HS-27A (cell line): Measurements from ENCODE around the gene SYT17.

Source experiments
- DNase-seq: peaks from one replicate; pipeline ENCODE4 v3.0.0-alpha.2; 2012; ENCODE audit warnings: low read depth, missing footprints

Gene SYT17

DNA sequence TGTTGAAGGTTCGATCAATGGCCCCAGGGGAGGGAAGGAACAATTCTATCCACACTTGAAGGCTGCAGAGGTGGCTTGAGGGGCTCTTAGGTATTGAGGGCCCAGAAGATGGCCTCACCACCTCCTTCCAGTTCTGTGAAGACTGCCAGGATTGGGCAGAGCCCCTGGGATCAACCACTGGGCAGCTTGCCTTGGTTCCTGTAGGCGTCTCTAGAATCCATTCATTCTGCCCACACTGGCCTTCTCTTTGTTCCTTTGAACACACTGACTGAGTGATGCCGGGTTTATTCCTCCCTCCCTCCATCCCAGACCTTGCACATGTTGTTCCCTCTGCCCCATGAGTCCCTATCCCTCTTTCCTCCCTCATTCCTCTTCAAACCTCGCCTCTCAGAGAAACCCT lies 50.5 kb downstream of the SYT17 start:
- no peak for DNase-seq

DNA sequence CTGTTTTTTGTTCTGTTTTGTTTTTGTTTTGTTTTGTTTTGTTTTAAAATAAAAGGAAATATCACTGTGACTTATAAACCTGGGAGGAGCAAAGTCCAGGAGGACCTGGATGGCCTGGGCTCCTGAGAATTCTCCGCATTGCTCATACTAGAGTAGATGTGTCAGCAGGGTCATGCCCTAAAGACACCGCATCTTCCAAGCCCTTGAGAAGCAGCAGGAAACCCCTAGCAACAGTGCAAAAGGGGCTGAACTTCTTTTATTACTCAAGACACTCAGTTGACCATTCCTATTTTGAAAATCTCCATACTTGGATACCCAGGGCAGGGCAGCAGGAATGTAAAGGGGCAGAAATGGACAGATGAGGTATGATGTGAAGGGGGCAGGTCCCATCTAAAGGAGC lies 51.8 kb downstream of the SYT17 start:
- no peak for DNase-seq

DNA sequence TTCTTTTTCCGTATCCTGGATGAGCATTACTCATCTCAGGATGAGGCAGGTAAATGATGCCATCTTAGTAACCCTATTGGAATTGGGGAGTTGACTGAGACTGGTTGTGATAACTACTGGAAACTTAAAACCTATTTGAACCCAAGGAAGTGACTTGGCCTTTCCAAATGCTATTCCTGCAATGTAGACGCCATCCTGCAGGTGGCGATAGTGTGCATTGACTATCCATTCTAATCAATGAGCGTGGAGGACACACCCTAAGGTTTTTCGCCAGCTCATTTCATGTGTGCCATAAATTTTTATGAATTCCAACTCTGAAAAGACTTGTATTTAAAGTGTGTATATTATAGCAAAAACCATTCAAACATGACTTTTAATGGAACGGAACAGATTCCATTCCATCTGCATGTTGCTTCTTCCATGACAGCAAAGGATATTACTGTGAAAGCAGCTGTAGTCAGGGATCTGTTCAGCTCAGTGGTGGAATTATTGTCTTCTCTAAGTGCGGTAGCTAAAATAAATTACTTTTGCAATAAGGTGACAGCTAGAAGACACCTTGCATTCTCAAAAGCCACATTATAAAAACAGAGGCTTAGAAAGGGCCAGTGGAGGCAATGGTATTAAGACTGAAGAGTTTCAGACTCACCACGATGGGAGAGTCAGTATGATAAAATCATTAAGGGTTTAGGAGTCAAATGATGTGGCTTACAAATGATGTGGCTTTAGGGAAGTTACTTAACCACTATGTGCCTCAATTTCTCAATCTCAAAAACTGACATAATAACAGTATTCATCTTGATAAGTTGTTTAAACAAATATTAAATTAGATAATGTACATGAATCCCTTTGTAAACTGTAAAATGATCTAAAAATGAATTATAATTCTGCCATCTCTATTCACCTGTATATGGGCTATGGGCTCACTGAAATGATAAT lies 55.5 kb downstream of the SYT17 start:
- peak; percentile 23 for DNase-seq

DNA sequence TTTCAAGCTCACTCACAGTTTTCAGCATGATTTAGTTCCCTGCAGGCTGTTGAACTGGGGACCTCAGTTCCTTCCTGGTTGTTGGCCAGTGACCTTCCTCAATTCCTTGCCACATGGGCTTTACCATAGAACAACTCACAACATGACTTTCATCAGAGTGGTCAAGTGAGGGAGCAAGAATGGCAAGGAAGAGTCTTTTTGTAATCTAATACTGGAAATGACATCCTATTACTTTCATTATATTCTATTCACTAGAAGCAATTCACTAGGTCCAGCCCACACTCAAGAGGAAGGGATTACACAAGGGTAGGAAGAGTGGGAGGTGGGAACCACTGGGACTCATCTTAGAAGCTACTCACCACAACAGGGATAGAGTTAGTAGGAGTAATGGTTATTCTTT lies 57.6 kb downstream of the SYT17 start:
- DNase-seq: no peak

DNA sequence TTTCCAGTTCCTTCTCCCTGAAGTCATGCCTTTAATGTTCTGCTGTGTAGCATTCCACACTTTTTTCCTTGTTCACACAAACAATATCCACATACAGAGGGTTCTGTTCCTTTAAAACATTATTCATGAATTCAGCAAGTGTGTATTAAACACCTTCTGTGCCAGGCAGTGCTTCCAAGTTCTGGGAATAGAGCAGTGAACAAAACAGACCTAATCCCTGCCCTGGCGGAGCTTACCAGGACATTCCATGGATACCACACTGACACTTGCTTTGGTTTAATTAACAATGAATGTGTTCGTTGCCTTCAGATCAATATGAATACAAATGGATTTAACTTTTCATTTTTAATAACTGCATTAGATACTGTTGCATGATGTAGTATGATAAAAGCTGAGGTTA lies 59.6 kb downstream of the SYT17 start:
- DNase-seq: peak; percentile 15

DNA sequence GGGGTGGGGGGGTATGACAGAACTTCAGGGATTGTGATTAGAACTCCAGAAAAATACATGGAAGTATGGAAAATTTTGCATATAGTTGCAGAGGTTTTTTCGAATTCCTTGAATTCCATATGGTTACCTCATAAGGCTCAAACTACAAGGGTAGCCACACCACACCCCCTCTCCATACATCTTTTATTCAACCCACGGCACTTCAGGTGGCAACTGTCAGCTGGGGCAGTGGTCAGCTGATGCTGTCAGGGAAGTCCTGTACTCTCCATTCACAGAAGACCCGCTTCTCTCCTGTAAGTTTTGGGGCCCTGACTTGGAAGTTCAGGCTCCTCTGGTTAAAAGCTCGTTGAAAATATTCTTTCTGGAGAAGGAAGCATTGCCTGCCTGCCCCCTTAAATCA lies 60.0 kb downstream of the SYT17 start:
- DNase-seq: peak; percentile 22

DNA sequence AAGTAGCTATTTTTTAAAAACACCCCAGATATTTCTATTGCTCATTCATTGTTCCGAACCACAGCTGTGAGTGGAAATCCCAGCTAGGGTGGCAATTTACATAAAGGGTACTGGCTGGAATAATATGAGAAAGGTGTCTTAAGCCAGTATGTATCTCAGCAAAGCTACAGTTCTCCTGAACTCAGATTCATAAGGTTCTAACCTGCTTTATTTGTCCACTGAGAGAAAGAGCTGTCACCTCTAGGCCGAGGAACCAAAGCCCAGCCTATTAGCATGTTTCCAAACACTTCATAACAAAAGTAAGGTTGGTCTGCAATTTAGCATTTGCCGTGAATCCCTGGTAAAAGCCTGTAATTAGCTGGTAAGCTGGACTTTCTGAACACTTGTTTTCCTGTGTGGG lies 60.5 kb downstream of the SYT17 start:
- no peak for DNase-seq

DNA sequence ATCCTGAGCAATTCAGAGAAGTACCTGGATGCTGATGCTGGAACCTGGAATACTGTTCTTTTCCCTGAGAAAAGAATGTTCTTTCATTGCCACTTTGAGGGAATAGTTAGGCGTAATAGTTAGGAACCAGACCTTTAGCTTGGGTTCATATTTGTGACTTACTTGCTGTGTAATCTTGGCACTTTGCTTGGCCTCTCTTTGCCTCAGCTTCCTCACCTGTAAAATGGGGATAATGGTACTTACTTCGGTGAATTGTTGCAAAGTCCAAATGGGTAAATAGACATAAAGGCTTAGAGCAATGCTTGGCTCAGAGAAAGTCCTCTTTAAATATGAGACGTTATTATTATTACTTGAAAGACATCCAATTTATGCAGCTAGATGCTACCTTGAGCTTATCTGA lies 62.5 kb downstream of the SYT17 start:
- DNase-seq: no peak

DNA sequence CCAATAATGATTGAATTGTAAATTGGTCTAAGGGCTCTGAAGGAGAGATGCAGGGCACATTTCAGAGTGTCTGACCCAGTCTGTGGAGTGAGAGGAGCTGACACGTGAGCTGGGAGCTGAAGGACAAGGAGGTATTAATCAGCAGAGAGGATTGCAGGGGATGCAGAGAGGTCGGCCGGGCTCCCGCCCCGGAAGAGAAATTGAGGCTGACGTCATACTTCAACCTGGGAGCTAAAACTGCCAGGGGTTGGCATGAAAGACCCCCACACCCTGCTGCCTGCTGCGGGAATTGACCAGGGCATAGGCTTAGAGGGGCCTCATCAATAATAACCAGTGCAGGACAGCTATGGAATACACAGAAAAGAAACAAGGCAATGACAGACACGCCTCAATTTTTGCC lies 63.8 kb downstream of the SYT17 start:
- no peak for DNase-seq

DNA sequence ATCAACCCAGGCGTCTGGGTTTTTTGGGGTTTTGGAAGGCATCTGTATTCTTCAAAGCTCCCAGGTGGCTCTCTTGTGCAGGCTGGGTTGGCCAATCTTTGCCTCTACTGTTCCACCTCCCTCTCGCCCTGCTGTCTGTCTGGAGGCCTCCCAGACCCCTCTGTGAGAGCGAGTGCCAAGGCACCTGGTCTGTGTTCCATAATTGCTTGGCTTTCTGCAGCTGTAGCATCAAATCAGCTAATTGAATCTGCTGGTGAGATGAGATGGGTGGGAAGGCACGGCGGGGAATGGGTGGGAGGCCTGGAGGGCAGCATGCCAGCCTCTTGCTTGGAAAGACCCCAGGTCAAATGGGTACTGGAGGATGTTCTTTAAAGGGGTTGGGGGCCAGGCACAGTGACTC lies 64.9 kb downstream of the SYT17 start:
- no peak for DNase-seq

DNA sequence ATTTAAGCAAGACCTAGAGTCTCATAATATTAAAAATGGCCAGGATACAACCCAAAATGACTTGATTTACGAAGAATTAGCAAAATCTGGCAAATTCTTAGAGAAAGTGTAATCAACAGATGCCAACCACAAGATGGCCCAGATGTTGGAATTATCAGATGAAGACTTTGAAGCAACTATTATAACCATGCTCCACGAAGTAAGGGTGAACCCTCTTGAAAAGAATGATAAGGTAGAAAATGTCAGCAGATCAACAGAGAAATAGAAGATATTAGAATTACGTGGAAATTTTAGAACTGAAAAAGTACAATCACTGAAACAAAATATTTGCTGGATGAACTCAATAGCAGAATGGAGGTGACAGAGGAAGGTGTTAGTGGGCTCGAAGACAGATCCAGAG lies 67.4 kb downstream of the SYT17 start:
- DNase-seq: no peak

DNA sequence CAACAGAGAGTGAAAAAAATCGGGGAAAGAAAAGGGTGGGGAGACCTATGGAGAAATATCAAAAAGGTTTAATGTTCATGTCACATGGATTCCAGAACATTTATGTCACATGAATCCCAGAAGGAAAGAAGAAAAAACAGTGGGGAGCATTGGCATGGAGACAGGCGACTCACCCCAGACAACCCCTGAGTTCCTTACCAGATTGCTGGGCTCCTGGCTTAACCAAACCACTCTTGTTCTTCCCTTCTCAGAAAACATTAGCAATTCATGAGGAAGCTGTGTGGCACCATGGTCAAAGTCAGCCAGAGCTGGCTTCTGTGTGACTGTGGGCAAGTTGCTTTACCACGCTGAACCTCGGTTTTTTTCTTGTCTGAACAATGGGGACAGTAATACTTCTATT lies 67.8 kb downstream of the SYT17 start:
- no peak for DNase-seq

DNA sequence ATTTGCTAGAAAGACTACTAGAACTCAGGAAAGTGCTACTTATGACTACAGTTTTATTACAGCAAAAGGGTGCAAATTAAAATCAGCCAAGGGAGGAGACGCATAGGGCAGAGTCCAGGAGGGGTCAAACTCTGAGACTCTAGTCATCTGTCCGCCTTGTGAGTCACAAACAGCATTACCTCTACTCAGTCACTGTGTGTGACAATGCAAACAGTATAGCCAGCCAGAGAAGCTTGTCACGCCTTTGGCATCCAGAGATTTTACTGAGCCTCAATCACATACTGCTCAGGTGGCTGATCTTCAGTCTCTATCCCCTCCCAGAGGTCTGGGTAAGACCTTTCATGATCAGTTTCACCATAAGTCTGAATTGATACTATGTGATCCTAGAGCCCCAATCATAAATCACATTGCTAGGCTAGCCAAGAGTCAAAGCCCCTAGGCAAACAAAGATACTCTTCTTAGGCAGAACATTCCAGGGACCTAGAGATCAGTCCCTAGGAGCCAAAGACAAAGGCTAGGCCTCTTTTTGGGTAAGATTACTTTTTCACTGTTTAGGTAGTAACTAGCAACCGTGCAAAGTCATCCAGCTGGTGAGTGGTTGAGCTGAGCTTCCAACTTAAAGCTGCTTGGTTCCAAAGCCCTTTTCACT lies 68.6 kb downstream of the SYT17 start:
- no peak for DNase-seq

DNA sequence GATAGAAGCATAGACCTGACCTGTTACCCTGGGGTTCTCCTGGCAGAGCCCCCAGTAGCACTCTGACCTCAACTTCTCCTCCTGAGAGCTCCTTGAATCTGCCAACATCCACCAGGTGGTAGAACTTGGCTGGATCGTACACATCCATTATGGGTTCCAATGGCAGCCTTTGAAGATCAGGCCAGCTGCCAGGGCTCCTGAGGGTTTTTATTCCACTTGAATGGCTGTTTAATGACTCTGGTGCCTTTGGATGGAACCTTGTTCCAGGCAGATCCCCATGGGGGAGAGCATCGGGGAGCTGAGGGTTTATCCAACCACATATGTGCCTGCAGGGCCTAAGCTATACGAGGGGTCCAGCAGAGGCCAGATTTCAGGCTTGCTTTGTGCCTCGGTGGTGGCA lies 70.4 kb downstream of the SYT17 start:
- DNase-seq: no peak

DNA sequence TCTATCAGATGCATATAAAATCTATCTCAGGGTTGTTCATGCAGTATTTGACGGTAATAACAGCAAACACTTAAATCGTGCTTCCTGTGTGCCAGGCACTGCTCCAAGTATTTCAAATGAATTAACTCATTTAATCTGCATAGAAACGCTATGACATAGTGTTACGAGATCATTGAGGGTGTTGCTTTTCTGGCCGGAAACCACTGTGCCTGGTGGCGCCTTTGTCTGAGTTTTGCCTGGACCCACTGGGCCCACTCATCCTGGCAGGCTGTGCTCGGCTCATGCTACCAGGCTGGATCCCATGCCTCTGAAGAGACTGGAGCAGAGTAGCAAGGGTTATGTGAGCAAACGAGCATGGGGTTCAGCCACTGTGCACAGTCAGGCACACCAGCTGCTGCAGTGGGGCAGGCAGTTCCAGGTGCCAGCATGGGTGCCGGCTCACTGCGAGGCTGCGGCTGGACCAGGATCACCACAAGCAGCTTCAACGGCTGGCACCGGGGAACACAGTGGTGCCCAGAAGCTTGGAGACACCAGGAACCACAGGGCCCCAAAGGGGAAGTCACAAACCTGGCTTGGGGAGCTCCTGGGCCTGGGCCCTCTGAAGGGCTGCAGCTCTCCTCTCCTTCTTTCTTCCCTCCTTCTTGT lies 71.6 kb downstream of the SYT17 start:
- DNase-seq: no peak

DNA sequence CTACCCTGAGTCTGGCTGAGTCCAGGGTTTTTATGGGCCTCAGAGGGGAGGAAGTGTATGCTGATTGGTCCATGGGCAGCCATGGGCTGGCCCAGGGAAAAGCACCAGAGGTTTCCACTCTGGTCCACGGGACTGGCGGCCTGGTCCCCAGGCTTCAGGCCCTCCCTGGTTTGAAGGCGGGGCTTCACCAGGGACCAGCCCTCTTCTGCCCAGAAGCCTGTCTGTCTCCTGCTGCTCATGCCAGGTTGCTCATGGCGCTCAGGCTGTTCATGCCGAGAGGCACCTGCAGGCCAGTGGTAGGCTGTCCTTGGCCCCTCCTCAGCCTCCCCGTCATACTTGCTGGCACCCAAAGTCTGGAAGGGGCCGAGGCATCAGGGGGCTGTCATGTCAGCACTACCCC lies 72.5 kb downstream of the SYT17 start:
- no peak for DNase-seq

DNA sequence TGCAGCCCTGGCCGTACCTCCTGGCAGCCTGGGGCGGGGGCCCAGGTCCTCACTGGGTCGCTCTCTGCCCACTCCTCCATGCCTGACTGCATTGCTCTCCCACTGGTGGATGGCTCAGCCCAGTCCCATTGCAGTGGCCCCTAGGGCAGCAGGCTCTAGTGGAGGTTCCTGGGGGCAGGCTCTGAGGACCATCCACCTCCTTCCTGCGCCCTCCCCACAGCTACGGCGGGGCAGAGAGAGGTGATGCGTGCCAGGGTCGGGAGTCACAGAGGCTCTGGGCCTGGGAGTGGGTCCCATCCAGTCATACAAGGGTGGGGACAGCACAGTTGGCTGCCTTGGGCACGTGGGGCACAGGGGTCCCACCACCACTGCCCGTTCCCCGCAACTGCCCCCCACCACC lies 73.5 kb downstream of the SYT17 start:
- DNase-seq: no peak

DNA sequence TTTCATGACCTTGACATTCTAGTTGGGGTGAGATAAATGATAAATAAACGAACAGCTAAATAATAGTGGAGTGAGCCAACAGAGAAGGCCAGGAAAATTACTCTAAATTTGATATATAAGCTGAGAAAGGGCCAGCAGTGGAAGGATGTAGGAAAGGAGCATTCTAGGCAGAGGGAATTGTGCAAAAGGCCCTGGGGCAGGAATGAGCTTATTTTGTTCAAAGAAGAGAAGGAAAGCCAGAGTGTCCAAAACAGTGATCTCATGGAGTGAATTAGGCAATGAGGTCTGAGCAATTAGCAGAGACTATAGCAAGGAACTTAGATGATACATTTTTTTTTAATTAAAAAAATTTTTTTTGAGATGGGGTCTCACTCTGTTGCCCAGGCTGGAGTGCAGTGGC lies 74.1 kb downstream of the SYT17 start:
- no peak for DNase-seq

DNA sequence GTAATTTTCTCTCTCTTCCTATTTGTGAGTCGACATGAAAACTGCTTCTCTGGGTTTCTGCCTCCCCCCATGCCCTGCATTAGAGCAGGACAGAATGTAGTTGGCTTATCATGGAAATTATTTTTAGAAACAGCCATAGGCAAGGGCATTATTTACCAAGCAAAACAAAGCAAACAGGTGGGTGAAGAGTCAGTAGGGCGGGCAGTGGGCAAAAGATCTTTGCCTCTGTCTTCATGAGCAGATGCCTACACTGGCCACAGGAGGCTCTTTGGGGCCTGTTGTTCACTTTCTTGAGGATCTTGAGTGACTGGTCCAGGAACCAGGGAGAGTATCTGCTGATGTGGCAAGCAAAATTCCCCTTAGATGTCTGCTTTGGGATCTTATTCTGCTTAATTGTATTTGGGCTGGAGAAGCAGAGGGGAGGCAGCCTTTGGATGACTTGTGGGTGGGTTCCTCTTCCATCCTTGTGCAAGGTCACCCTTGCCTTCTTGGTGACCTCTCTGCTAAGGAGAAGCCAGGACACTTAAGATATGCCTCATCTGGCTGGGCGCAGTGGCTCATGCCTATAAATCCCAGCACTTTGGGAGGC lies 75.0 kb downstream of the SYT17 start:
- DNase-seq: no peak

DNA sequence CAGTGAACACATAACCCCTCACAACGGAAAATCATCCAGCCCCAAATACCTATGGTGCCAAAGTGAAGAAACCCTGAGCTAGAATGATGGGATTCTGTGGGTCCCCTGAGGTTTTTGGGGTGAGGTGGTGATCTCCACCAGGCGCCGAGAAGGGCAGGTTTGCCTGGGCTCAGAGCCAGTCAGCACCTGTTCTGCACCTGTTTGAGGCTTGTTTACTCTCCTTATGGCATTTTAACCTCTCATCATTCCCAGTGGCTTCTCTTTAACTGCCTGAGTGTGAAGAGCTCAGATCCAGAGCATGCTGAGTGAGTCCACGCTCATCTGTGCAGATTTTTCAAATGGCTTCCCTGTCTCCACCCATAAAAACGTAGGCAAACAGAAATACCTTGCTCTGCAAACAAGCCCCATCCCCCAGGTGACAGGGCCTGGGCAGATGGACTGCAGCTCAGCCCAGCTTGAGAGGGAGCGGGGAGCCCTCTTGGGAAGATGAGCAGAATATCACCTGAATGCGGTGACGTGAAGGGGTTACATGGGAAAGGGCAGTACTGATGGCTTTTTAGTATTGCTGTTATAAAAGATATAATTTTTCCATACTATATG lies 77.4 kb downstream of the SYT17 start:
- DNase-seq: no peak

DNA sequence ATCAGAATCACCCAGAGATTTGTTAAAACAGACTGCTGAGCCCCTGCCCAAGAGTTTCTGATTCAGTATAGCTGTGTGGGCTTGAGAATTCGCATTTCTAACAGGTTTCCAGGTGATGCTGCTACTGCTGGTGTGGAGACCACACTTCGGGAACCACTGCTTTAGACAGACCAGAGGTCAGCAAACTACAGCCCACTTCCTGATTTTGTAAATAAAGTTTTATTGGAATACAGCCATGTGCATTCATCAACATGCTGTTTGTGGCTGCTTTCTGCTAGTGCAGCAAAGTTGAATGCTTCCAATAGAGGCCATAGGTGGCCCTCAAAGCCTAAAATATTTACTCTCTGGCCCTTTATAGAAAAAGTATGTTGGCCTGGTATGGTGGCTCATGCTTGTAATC lies 84.9 kb downstream of the SYT17 start:
- DNase-seq: no peak

DNA sequence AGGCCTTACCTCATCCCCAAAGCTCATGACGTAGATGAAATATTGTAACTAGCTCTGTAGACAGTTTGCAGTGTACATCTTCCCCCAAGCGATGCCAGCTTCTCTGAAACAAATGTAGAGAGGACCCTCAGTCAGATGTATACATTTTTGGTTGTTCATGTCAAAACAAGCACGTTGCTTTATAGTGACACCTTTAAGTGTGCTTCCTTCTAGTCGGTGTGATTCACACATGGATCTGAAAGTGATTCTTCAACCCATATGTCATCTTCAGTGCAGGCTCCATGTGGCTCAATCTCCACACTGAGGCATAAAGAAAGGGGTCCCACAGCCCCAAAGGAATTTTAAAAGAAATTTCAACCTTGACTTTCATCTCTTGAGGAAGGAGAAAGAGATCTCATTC lies 86.6 kb downstream of the SYT17 start:
- DNase-seq: no peak
